NB4 (cell line): Measurements from ENCODE around the gene PIEZO2.
"Not testable (repeated sequence)": the region's sequence is repeated elsewhere in the genome, so short reads cannot be mapped to it uniquely, and the experiment has no call there.

ENCODE experiments used
- CTCF ChIP-seq: IDR thresholded peaks from one replicate; pipeline ENCODE4 v1.5.1; 2012; ENCODE audit warnings: low read depth, low read length
- MAX ChIP-seq: IDR thresholded peaks from 2 replicates; pipeline ENCODE4 v1.6.1; 2011; ENCODE audit warnings: low read depth, low read length
- MYC ChIP-seq: IDR thresholded peaks from 2 replicates; pipeline ENCODE4 v1.6.1; 2011; ENCODE audit warnings: low read depth, low read length
- POLR2A ChIP-seq: IDR thresholded peaks from 2 replicates; pipeline ENCODE4 v1.6.1; 2011; ENCODE audit warnings: mild to moderate bottlenecking; ENCODE audit not compliant: insufficient read length; ENCODE audit errors: extremely low read depth

DNA sequence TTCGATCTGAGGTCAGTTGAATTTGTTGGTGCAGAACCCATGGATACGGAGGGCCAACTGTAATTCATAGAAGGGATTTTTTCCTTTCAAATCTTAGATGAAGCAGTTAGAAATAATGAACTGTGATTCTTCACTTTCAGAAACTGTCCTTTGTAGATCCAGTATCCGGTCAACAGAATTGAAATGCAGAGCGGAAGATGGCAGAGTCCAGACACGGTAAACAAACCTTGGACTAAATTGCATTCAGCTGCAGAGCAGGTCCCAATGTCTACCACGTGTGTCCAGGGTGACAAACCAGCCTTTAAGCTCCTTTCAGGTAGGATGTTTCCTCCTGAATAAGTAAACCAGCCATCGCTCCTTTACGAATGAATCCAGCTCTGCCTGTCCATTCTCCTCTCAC lies 234.8 kb downstream of the PIEZO2 start:
- TF ChIP-seq CTCF, MAX, POLR2A, MYC: not testable (repeated sequence)
